Endothelial cell of umbilical vein (primary cell): Measurements from ENCODE around the gene KLF15. TPM values are rescaled to one million over a fixed set of nuclear protein-coding genes. Genes with fewer than 3 reads are reported as not detected.

Experiments
- BruUV-seq: library from RNA; stranded (reverse); fragments of 400-500 nt; replicated peaks from 2 replicates; lab custom pipeline; 2021; lab: Mats Ljungman, UMichigan
- CTCF ChIA-PET: fragments of 300-600, 350-600 bp; sonication (Branson Sonifier 250); formaldehyde crosslinking; loops from one replicate; lab custom pipeline; 2021; ENCODE audit warnings: antibody characterized with exemption, inconsistent platforms; lab: Charles Lee
- POLR2A ChIA-PET: fragments of 300-600, 350-600 bp; sonication (Branson Sonifier 250); formaldehyde crosslinking; loops from one replicate; lab custom pipeline; 2021; ENCODE audit warnings: antibody characterized with exemption, inconsistent platforms; lab: Charles Lee
- DNase-seq: peaks from one replicate; pipeline ENCODE4 v3.0.0-alpha.2; 2011; ENCODE audit warnings: low read depth, low spot score
- FAIRE-seq: peaks from 2 replicates; lab custom pipeline; 2011; peaks lifted over from hg19 to GRCh38; lab: Jason Lieb, UNC
- H2AFZ ChIP-seq: 2 replicates; pipeline ENCODE4 v1.6.0; 2012; ENCODE audit warnings: low read depth, low read length, control low read depth, inconsistent platforms
- H3K27ac ChIP-seq: 2 replicates; pipeline ENCODE4 v1.5.1; 2011; ENCODE audit warnings: low read depth, mild to moderate bottlenecking, control low read depth, low read length, moderate library complexity; ENCODE audit not compliant: insufficient read depth
- H3K27me3 ChIP-seq, 2 experiments: 2 replicates each; pipeline versions ENCODE4 v1.6.0 to v1.6.1; 2011; ENCODE audit warnings: low read length in 2 of 2, mixed read lengths in 1 of 2; ENCODE audit not compliant: control insufficient read depth in 2 of 2, insufficient read depth in 2 of 2
- H3K36me3 ChIP-seq, 2 experiments: 2 replicates in 1 of 2; 3 replicates in 1 of 2; pipeline ENCODE4 v1.5.1; 2011; ENCODE audit warnings: low read length in 2 of 2, mild to moderate bottlenecking in 1 of 2, moderate library complexity in 1 of 2; ENCODE audit not compliant: control insufficient read depth in 2 of 2, insufficient read depth in 2 of 2; ENCODE audit errors: extremely low read depth in 1 of 2
- H3K4me1 ChIP-seq: 3 replicates; pipeline ENCODE4 v1.5.1; 2011; ENCODE audit warnings: mild to moderate bottlenecking, low read length; ENCODE audit not compliant: control insufficient read depth, insufficient read depth; ENCODE audit errors: extremely low read depth
- H3K4me2 ChIP-seq: 2 replicates; pipeline ENCODE4 v1.6.1; 2011; ENCODE audit warnings: low read length, control low read depth, mixed read lengths; ENCODE audit not compliant: insufficient read depth
- H3K4me3 ChIP-seq, 3 experiments: fragments of 200-600 bp in 1 of 3; sonication (generic), shearing (Covaris generic) in 1 of 3; replicated peaks in 1 of 3; 2 replicates each; pipeline ENCODE4 v1.5.1; 2011 to 2016; ENCODE audit warnings: control low read depth in 3 of 3, low read length in 3 of 3, mild to moderate bottlenecking in 2 of 3, inconsistent platforms in 1 of 3, low read depth in 1 of 3, moderate library complexity in 1 of 3; ENCODE audit not compliant: insufficient read depth in 1 of 3
- H3K79me2 ChIP-seq: 2 replicates; pipeline ENCODE4 v1.6.0; 2012; ENCODE audit warnings: low read length, inconsistent platforms; ENCODE audit not compliant: control insufficient read depth, insufficient read depth
- H3K9ac ChIP-seq: replicated peaks from 2 replicates; pipeline ENCODE3; 2011; ENCODE audit warnings: low read length, control low read depth; ENCODE audit not compliant: insufficient read depth; ENCODE audit errors: extremely low read depth
- H3K9me1 ChIP-seq: replicated peaks from 3 replicates; pipeline ENCODE4 v1.6.0; 2011; ENCODE audit warnings: mild to moderate bottlenecking, low read length; ENCODE audit not compliant: control insufficient read depth, insufficient read depth; ENCODE audit errors: extremely low read depth
- H3K9me3 ChIP-seq: replicated peaks from 2 replicates; pipeline ENCODE4 v1.5.1; 2012; ENCODE audit warnings: low read length, inconsistent platforms; ENCODE audit not compliant: control insufficient read depth, insufficient read depth
- H4K20me1 ChIP-seq: replicated peaks from 2 replicates; pipeline ENCODE3; 2011; ENCODE audit warnings: mild to moderate bottlenecking, low read length; ENCODE audit not compliant: control insufficient read depth, insufficient read depth; ENCODE audit errors: extremely low read depth
- EZH2 ChIP-seq: IDR thresholded peaks from 2 replicates; pipeline ENCODE4 v1.6.1; 2012; ENCODE audit warnings: borderline replicate concordance, low read depth, mild to moderate bottlenecking, moderate library complexity, low read length, inconsistent platforms; ENCODE audit not compliant: severe bottlenecking
- FOS ChIP-seq: IDR thresholded peaks from 2 replicates; pipeline ENCODE4 v1.6.1; 2011; ENCODE audit warnings: mild to moderate bottlenecking, low read length, moderate library complexity, borderline replicate concordance; ENCODE audit not compliant: insufficient read depth
- GATA2 ChIP-seq: IDR thresholded peaks from 2 replicates; pipeline ENCODE4 v1.7.0; 2011; ENCODE audit warnings: low read depth, mild to moderate bottlenecking, moderate library complexity, mixed read lengths, low read length; ENCODE audit not compliant: insufficient read length, insufficient read depth
- JUN ChIP-seq: IDR thresholded peaks from 2 replicates; pipeline ENCODE4 v1.6.1; 2011; ENCODE audit warnings: borderline replicate concordance, low read depth; ENCODE audit not compliant: insufficient read length, insufficient read depth
- MYC ChIP-seq: IDR thresholded peaks from one replicate; pipeline ENCODE4 v1.6.1; 2011; ENCODE audit warnings: mild to moderate bottlenecking, low read depth, low read length
- POLR2A ChIP-seq: IDR thresholded peaks from 2 replicates; pipeline ENCODE4 v1.6.1; 2012; ENCODE audit warnings: low read depth, mild to moderate bottlenecking, control low read depth, low read length
- POLR2AphosphoS5 ChIP-seq: IDR thresholded peaks from 2 replicates; pipeline ENCODE4 v1.6.1; 2012; ENCODE audit warnings: low read depth, mild to moderate bottlenecking, control low read depth, low read length, moderate library complexity; ENCODE audit not compliant: insufficient read depth
- dilution Hi-C: fragments of 300-500 bp; cut with MboI; formaldehyde crosslinking; loops from one replicate; pipeline ENCODE4 v1.15.0; 2019; ENCODE audit warnings: low sequenced_read_pairs; ENCODE audit not compliant: extremely low pct_ligation_motif_present
- intact Hi-C: fragments of 100-400 bp; cut with micrococcal nuclease; formaldehyde crosslinking; loops from one replicate; pipeline ENCODE4 v1.10.0; 2022
- polyA plus RNA-seq, 4 experiments: library from polyadenylated mRNA; depleted of rRNA in 3 of 4; stranded (reverse) in 3 of 4; unstranded in 1 of 4; fragments of >200 nt; gene quantifications; 2 replicates each; pipeline versions ENCODE4 v1.2.1 to v1.2.3, GENCODE V29; 2011 to 2012; ENCODE audit warnings: missing spikeins in 1 of 4
- total RNA-seq: library from RNA; stranded (reverse); gene quantifications from 2 replicates; pipeline ENCODE4 v1.2.3, GENCODE V29; 2021
- TF ChIP-seq, protein P1 (sequence below), 2 donors: IDR thresholded peaks; 1 replicate in 1 of 2; 2 replicates in 1 of 2; pipeline ENCODE4 v1.5.1; 2011; ENCODE audit warnings: low read length in 2 of 2, mild to moderate bottlenecking in 2 of 2, moderate library complexity in 2 of 2, control low read depth in 1 of 2, inconsistent platforms in 1 of 2, low read depth in 1 of 2; ENCODE audit not compliant: insufficient read depth in 1 of 2; ENCODE audit errors: extremely low read depth in 1 of 2
- TF ChIP-seq, protein P2 (sequence below): IDR thresholded peaks from 2 replicates; pipeline ENCODE4 v1.6.1; 2011; ENCODE audit not compliant: insufficient read depth, insufficient read length

KLF15 gene
- total and polyA plus RNA-seq, 2 donors (not counting 3 experiments of a cell fraction or from before 2014, with no cell fraction given) = 2.2 to 3.0 TPM

DNA sequence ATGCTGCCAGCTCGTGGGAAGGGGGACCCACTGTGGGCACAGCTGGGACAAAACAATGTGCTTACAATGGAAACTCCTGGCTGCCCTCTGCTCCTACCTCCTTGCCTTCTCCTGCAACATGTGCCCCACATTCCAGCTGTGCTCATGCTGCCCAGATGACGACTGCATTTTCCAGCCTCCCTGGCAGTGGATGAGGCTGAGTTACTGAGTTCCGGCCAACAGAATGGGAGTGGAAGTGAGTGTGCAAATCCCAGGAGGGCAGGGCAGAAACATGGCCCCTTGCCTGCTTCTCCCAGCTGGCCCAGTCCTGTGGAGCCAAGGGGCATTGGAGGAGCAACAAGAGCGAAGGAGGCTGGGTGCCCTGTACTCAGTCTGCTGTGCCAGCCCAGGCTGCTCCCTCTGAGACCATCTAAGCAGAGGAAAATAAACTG is 17.1 kb downstream of the KLF15 start:
- no peak overlapping the region for H2AFZ ChIP-seq
- H3K27me3 ChIP-seq = no peaks in the 10 kb centered on the region
- no peak overlapping the region for H3K27ac ChIP-seq
- H3K36me3 ChIP-seq = no peaks in the 10 kb centered on the region
- H3K4me1 ChIP-seq = no peaks in the 10 kb centered on the region
- no TSS peak for BruUV-seq
- H3K9me1 ChIP-seq = no peaks in the 10 kb centered on the region
- intact Hi-C loops (no loop called here), dilution Hi-C loops (no loop called here)
- no peak overlapping the region for H3K4me3 ChIP-seq
- ChIA-PET CTCF (no interaction called here), POLR2A (no interaction called here)
- H3K9me3 ChIP-seq = no peaks in the 10 kb centered on the region
- no peak overlapping the region for H3K4me2 ChIP-seq
- no peaks in the 10 kb centered on the region for H4K20me1 ChIP-seq
- TF ChIP-seq GATA2 (no peak), JUN (no peak), POLR2A (no peak), EZH2 (no peak), FOS (no peak)
- TF ChIP-seq, protein P1, sequence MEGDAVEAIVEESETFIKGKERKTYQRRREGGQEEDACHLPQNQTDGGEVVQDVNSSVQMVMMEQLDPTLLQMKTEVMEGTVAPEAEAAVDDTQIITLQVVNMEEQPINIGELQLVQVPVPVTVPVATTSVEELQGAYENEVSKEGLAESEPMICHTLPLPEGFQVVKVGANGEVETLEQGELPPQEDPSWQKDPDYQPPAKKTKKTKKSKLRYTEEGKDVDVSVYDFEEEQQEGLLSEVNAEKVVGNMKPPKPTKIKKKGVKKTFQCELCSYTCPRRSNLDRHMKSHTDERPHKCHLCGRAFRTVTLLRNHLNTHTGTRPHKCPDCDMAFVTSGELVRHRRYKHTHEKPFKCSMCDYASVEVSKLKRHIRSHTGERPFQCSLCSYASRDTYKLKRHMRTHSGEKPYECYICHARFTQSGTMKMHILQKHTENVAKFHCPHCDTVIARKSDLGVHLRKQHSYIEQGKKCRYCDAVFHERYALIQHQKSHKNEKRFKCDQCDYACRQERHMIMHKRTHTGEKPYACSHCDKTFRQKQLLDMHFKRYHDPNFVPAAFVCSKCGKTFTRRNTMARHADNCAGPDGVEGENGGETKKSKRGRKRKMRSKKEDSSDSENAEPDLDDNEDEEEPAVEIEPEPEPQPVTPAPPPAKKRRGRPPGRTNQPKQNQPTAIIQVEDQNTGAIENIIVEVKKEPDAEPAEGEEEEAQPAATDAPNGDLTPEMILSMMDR (IDR thresholded peaks at IDR 0.05; ENCODE audit: extremely low read depth in 1 of 2, insufficient read depth in 1 of 2, low read depth in 1 of 2, low read length in 2 of 2) = no peak
- H3K9ac ChIP-seq = no peak overlapping the region
- FAIRE-seq (no peak), DNase-seq (no peak)
- H3K79me2 ChIP-seq = no peaks in the 10 kb centered on the region

DNA sequence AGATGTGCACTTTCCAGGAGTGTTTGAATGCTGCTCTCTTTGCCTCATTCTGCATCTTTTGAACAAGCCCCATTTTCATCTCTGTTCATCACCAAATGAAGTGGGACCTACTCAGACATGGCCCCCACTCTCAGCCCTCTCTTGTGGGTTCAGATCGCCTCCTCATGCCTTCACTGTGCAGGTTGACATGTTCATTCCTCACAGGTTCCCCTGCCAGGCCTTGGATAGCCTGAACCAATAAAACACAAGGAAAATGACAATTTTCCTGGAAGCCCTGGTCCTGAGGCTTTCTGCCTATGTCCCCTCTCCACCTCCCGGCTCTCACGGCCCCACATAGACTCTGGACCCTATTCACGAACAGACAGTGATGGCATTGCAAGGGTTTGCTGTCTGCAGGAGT is 17.7 kb downstream of the KLF15 start:
- Histone ChIP-seq H3K9me3 (no peaks in the 10 kb centered on the region), H3K4me2 (no peak overlapping the region), H3K36me3 (no peaks in the 10 kb centered on the region), H3K79me2 (no peaks in the 10 kb centered on the region), H4K20me1 (no peaks in the 10 kb centered on the region), H3K27me3 (no peaks in the 10 kb centered on the region), H3K27ac (no peak overlapping the region), H3K9ac (no peak overlapping the region), H2AFZ (no peak overlapping the region), H3K9me1 (no peaks in the 10 kb centered on the region), H3K4me1 (no peaks in the 10 kb centered on the region), H3K4me3 (no peak overlapping the region)
- BruUV-seq = no TSS peak
- no peak for TF ChIP-seq GATA2
- no peak for TF ChIP-seq EZH2
- TF ChIP-seq MYC = no peak
- TF ChIP-seq, protein P2, sequence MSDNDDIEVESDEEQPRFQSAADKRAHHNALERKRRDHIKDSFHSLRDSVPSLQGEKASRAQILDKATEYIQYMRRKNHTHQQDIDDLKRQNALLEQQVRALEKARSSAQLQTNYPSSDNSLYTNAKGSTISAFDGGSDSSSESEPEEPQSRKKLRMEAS = no peak
- TF ChIP-seq POLR2A = no peak
- TF ChIP-seq JUN = no peak
- TF ChIP-seq POLR2AphosphoS5 = no peak
- no peak for TF ChIP-seq FOS
- TF ChIP-seq, protein P1 (IDR thresholded peaks at IDR 0.05; ENCODE audit: extremely low read depth in 1 of 2, insufficient read depth in 1 of 2, low read depth in 1 of 2, low read length in 2 of 2) = no peak
- dilution Hi-C loops (no loop called here), intact Hi-C loops (no loop called here)
- POLR2A ChIA-PET = no interaction called here
- CTCF ChIA-PET = no interaction called here
- DNase-seq = no peak
- FAIRE-seq = no peak
